ENCODE results near the gene RNF146. TPM values are rescaled to one million over a fixed set of nuclear protein-coding genes. Genes with fewer than 3 reads are reported as not detected.

Gene RNF146
- total RNA-seq, 4 donors from 2014 or later: 18.6 to 54.6 (median 27.0) TPM

DNA sequence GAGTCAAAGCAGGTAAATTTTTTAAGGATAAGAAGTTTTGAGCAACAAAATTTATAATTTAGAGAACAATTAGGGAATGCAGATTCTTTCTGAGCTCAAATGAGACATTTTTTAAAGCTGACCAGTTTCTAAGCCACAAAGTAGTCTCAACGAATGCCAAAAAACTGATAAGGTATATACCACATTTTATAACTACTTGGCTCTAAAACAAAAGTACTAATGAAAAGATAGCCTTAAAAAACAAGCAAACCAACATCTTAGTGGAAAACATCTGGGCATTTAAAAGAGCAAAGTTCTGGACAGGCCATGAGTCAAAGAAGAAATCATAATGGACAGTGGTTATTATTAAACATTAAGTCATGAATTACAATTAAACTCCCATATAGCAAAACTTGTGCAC is 23.2 kb upstream of the RNF146 start:
- Histone ChIP-seq H3K9me3 (no peaks in the 10 kb centered on the region), H3K4me3 (no peak overlapping the region), H3K4me1 (no peaks in the 10 kb centered on the region), H3K27ac (no peak overlapping the region), H3K36me3 (no peaks in the 10 kb centered on the region), H3K27me3 (no peaks in the 10 kb centered on the region)
- DNase-seq (ENCODE audit: low spot score in 2 of 2): no peak
- no peak for TF ChIP-seq POLR2AphosphoS5 (IDR thresholded peaks at IDR 0.05)
- TF ChIP-seq EP300 (IDR thresholded peaks at IDR 0.05): no peak
- no peak for TF ChIP-seq POLR2A (IDR thresholded peaks at IDR 0.05)
- TF ChIP-seq, protein P1, sequence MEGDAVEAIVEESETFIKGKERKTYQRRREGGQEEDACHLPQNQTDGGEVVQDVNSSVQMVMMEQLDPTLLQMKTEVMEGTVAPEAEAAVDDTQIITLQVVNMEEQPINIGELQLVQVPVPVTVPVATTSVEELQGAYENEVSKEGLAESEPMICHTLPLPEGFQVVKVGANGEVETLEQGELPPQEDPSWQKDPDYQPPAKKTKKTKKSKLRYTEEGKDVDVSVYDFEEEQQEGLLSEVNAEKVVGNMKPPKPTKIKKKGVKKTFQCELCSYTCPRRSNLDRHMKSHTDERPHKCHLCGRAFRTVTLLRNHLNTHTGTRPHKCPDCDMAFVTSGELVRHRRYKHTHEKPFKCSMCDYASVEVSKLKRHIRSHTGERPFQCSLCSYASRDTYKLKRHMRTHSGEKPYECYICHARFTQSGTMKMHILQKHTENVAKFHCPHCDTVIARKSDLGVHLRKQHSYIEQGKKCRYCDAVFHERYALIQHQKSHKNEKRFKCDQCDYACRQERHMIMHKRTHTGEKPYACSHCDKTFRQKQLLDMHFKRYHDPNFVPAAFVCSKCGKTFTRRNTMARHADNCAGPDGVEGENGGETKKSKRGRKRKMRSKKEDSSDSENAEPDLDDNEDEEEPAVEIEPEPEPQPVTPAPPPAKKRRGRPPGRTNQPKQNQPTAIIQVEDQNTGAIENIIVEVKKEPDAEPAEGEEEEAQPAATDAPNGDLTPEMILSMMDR (IDR thresholded peaks at IDR 0.05): no peak
- WGBS: 81% methylated on average over 1 of the region's 1 CpG

DNA sequence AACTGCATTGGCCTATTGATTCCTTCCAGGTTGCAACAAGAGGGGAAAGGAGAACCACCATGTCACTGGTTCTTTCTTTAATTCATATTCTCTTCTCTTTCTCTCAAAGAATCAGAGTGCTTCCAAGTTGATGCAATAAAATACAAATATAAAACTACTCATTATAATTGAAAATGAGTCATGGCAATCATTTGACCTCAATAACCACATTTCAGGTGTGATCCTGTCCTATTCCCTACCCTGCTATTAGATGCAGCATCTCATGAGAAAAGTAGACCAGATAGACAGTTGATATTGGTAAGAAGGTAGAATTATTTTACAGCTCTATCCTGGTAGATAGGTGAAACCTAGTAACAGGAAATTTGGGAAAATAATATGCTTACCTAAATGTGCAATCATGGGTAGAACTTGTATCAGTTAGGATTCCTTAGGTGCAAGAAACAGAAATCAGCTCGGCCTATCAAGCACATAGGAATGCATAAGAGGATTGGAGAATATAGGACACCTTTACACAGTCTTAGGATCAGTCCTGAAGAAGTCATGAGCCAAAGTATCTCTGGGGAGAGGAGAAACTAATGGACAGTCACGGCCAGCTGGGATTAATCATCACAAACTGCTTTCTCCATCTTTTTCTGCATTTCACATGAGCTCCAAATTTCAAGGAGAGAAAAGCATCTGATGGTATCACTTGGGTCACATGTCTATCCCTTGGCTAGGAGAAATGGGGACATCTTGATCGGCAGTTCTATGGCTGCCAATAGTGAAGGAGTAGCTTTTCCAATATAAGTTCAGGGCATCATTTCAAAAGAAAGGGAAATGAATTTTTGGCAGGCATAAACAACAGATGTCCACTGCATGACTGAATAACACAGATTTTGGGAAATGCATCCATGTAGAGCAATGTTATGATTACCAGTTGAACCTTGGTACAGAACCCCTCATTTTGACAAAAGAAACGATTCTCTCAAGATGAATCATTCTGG is 19.3 kb upstream of the RNF146 start:
- Histone ChIP-seq H3K9me3 (no peaks in the 10 kb centered on the region), H3K27me3 (no peaks in the 10 kb centered on the region), H3K4me3 (no peak overlapping the region), H3K36me3 (no peaks in the 10 kb centered on the region), H3K4me1 (no peaks in the 10 kb centered on the region), H3K27ac (no peak overlapping the region)
- no peak for TF ChIP-seq POLR2AphosphoS5 (IDR thresholded peaks at IDR 0.05)
- no peak for DNase-seq (ENCODE audit: low spot score in 2 of 2)
- 63% methylated on average over 4 of the region's 4 CpGs for WGBS

DNA sequence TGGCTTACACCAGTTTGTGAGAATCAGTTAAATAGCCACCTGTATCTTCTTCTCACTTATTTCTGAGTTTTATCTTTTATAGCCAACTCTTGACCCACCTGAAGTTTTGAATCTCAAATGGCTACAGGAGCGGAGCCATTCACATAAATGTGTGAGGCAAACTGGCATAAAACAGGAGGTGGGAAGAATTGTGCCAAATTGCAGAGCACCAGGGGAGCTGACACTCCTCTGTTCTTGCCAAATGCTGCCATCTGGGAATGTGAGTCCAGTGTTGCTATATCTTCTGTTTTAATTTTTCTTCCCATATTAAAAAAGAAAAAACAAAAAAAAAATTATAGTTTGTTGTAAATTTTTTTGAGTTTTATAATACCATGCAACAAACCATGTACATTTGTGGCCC is 17.0 kb upstream of the RNF146 start:
- no peaks in the 10 kb centered on the region for H3K4me1 ChIP-seq
- 100% methylated on average over 1 of the region's 1 CpG for WGBS
- no peaks in the 10 kb centered on the region for H3K27me3 ChIP-seq
- H3K4me3 ChIP-seq: no peak overlapping the region
- H3K9me3 ChIP-seq: no peaks in the 10 kb centered on the region
- no peak for DNase-seq (ENCODE audit: low spot score in 2 of 2)
- H3K36me3 ChIP-seq: no peaks in the 10 kb centered on the region
- TF ChIP-seq POLR2A (IDR thresholded peaks at IDR 0.05) (no peak), POLR2AphosphoS5 (IDR thresholded peaks at IDR 0.05) (no peak), EP300 (IDR thresholded peaks at IDR 0.05) (no peak)
- TF ChIP-seq, protein P1 (IDR thresholded peaks at IDR 0.05): no peak
- H3K27ac ChIP-seq: no peak overlapping the region

DNA sequence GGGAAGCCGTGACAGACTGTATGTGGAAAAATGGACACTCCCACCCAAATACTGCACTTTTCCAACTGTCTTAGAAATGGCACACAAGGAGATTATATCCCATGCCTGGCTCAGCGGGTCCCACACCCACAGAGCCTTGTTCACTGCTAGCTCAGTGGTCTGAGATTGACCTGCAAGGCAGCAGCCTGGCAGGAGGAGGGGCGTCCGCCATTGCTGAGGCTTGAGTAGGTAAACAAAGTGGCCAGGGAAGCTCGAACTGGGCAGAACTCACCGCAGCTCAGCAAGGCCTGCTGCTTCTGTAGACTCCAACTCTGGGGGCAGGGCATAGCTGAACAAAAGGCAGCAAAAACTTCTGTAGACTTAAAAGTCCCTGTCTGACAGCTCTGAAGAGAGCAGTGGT is 11.4 kb upstream of the RNF146 start:
- Histone ChIP-seq H3K27me3 (no peaks in the 10 kb centered on the region), H3K36me3 (no peaks in the 10 kb centered on the region), H3K27ac (no peak overlapping the region), H3K9me3 (no peaks in the 10 kb centered on the region), H3K4me1 (no peaks in the 10 kb centered on the region), H3K4me3 (no peak overlapping the region)
- no peak for DNase-seq (ENCODE audit: low spot score in 2 of 2)
- 82% methylated on average over 3 of the region's 6 CpGs for WGBS
- TF ChIP-seq, protein P1 (IDR thresholded peaks at IDR 0.05): no peak
- TF ChIP-seq EP300 (IDR thresholded peaks at IDR 0.05): no peak
- no peak for TF ChIP-seq POLR2A (IDR thresholded peaks at IDR 0.05)
- TF ChIP-seq POLR2AphosphoS5 (IDR thresholded peaks at IDR 0.05): no peak

DNA sequence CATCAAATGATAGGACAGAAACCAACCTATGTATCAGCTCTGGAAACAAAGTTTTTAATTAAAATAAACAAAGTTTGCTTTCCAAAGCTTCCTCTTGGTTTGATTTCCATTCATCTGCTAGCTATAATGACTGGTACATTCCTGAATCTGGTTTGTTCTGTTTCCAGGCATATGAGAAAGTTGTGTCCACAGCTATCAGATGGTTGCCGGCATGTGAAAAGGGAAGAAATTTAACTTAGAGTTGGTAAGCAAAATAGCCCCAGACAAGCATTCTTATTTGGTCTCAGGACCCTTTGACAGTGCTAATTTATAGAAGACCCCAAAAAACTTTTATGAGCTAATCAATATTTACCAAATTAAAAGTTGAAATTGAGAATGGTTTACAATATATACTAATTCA is 3.8 kb upstream of the RNF146 start:
- no peak for DNase-seq (ENCODE audit: low spot score in 2 of 2)

More for the DNA sequence above, 3.8 kb upstream of the RNF146 start:
- Histone ChIP-seq H3K36me3 (no peaks in the 10 kb centered on the region), H3K4me3 (no peak overlapping the region), H3K27ac (no peak overlapping the region), H3K9me3 (no peaks in the 10 kb centered on the region), H3K27me3 (no peaks in the 10 kb centered on the region), H3K4me1 (peaks cover 2% of the 10 kb centered on the region)
- WGBS: 70% methylated on average over 1 of the region's 1 CpG
- TF ChIP-seq EP300 (IDR thresholded peaks at IDR 0.05) (no peak), POLR2A (IDR thresholded peaks at IDR 0.05) (no peak), POLR2AphosphoS5 (IDR thresholded peaks at IDR 0.05) (no peak)
- TF ChIP-seq, protein P1 (IDR thresholded peaks at IDR 0.05): no peak
